Upper lobe of right lung (tissue), 1 donor: ENCODE results near the gene PTHLH. TPM values are rescaled to one million over a fixed set of nuclear protein-coding genes. Genes with fewer than 3 reads are reported as not detected.

Source experiments
- ATAC-seq: fragments of 200-7000 bp; cut with Tn5 transposase; one replicate; pipeline ENCODE4 v1.9.1; 2020; ENCODE audit warnings: mild to moderate bottlenecking, moderate library complexity
- DNase-seq: peaks from one replicate; pipeline ENCODE4 v3.0.0-alpha.2; 2020
- H3K27ac ChIP-seq: fragments of 200-600 bp; one replicate; pipeline ENCODE4 v1.8.0; 2022
- H3K27me3 ChIP-seq: fragments of 200-600 bp; one replicate; pipeline ENCODE4 v1.8.0; 2022; ENCODE audit warnings: mild to moderate bottlenecking
- H3K36me3 ChIP-seq: fragments of 200-600 bp; one replicate; pipeline ENCODE4 v1.8.0; 2022
- H3K4me1 ChIP-seq: fragments of 200-600 bp; one replicate; pipeline ENCODE4 v1.8.0; 2022
- H3K4me3 ChIP-seq: fragments of 200-600 bp; one replicate; pipeline ENCODE4 v1.8.0; 2022; ENCODE audit warnings: mild to moderate bottlenecking
- H3K9me3 ChIP-seq: fragments of 200-600 bp; one replicate; pipeline ENCODE4 v1.8.0; 2022
- intact Hi-C: fragments of 100-400 bp; cut with DNase I; formaldehyde crosslinking; loops from one replicate; pipeline ENCODE4 v1.11.0; 2022
- total RNA-seq: library from RNA; stranded (reverse); fragmentation: NEBNext Ultra II Directional; extraction: Animal tissue kit (Norgen Biotek cat#: 25700); gene quantifications from one replicate; pipeline ENCODE4 v1.2.1, GENCODE V29; 2021
- TF ChIP-seq, protein P1 (sequence below): fragments of 200-600 bp; IDR thresholded peaks from one replicate; pipeline ENCODE4 v1.8.0; 2022; ENCODE audit warnings: antibody characterized with exemption
- donor health status: DM: no; HTN: yes; CAD: no; lungs with severe emphysema.

The PTHLH gene
- total RNA-seq, 1 donor from 2014 or later: 1.9 TPM

DNA sequence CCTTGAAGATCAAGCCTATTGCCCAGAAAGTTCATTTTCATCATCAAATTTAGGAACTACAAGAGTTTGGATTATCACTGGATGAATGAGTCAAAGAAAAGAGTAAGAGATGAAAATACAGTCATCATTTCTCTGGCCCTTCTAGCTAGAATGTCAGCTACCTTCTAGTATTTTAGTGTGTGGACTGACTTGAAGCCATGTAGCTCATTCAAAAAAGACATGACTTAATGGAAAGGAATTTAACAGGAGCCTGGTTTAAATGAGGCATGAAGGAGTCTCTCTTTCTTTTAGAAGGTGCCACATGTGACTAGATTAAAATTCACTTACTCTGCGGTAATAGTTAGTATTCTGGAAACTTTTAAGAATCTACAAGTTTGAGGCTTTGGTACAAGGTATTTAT, 7.1 kb downstream of the PTHLH start:
- intact Hi-C loops: no loop called here
- DNase-seq (no peak), ATAC-seq (no peak)
- TF ChIP-seq, protein P1, sequence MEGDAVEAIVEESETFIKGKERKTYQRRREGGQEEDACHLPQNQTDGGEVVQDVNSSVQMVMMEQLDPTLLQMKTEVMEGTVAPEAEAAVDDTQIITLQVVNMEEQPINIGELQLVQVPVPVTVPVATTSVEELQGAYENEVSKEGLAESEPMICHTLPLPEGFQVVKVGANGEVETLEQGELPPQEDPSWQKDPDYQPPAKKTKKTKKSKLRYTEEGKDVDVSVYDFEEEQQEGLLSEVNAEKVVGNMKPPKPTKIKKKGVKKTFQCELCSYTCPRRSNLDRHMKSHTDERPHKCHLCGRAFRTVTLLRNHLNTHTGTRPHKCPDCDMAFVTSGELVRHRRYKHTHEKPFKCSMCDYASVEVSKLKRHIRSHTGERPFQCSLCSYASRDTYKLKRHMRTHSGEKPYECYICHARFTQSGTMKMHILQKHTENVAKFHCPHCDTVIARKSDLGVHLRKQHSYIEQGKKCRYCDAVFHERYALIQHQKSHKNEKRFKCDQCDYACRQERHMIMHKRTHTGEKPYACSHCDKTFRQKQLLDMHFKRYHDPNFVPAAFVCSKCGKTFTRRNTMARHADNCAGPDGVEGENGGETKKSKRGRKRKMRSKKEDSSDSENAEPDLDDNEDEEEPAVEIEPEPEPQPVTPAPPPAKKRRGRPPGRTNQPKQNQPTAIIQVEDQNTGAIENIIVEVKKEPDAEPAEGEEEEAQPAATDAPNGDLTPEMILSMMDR: no peak
- peaks cover 16% of the 10 kb centered on the region for H3K4me1 ChIP-seq
- H3K27ac ChIP-seq: no peak overlapping the region
- H3K36me3 ChIP-seq: no peaks in the 10 kb centered on the region
- H3K27me3 ChIP-seq: peaks cover 33% of the 10 kb centered on the region
- no peaks in the 10 kb centered on the region for H3K9me3 ChIP-seq
- no peak overlapping the region for H3K4me3 ChIP-seq

DNA sequence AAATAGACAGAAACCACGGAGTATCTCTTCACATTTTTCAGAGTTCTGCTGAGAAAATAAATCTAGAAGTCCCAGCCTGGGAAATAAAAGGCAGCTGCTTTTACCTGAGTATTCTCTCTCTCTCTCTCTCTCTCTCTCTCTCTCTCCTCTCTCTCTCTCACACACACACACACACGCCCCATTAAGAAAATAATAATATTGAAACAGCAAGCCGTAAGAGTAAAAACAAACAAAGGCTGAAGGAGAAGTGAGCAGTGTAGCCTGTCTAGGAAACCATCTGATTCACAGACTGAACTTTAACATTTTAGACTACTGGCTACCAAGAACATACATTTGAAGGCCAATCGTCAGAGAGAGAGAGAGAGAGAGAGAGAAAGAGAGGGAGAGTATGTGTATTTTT, 8.4 kb downstream of the PTHLH start:
- H3K4me3 ChIP-seq: no peak overlapping the region
- H3K36me3 ChIP-seq: no peaks in the 10 kb centered on the region
- peaks cover 36% of the 10 kb centered on the region for H3K27me3 ChIP-seq
- no peaks in the 10 kb centered on the region for H3K9me3 ChIP-seq
- intact Hi-C loops: no loop called here
- ATAC-seq: peak; percentile 33
- H3K4me1 ChIP-seq: peaks cover 7% of the 10 kb centered on the region
- no peak overlapping the region for H3K27ac ChIP-seq
- no peak for DNase-seq
- TF ChIP-seq, protein P1: no peak

DNA sequence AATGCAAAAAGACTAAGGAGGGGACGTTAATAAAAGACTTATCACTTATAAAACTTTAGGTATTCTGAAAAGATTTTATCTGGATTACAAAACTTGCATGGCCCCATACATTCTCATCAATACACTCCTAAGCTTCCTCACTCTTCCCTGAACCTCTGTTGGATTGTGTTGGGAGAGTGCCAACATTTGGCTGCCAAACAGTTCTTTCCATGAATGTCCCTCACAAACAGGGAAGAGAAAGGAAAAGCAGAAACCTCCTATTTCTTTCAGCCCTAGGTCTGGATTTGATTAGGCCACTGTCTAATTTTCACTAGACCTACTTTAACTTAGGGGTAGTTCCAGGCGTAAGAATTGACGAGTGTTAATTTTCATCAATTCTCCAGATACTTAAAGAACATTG, 11.7 kb downstream of the PTHLH start:
- no peak for DNase-seq
- intact Hi-C loops: no loop called here
- Histone ChIP-seq H3K4me1 (no peaks in the 10 kb centered on the region), H3K9me3 (no peaks in the 10 kb centered on the region), H3K4me3 (no peak overlapping the region), H3K27me3 (peaks cover 18% of the 10 kb centered on the region), H3K36me3 (no peaks in the 10 kb centered on the region), H3K27ac (no peak overlapping the region)
- no peak for ATAC-seq
- TF ChIP-seq, protein P1: no peak

DNA sequence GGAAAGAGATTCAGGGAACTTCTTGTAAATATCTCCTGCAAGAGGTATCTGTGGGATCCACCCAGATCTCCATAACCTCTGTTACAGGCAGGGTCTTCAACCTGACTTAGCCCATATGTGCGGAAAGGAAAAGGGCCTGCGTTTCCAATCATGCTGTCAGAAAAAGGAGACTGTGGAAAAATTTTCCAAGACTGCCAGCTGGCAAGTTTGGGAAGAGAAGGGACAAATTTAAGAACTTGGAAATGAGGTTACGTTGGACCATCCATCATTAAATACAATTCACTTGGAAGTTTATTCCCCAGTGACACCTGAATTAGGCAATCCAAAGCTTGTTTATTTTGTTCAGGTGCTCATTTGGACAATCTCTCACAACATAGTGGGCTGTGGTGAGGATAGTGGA, 13.9 kb downstream of the PTHLH start:
- intact Hi-C loops: no loop called here
- no peak for ATAC-seq
- H3K9me3 ChIP-seq: no peaks in the 10 kb centered on the region

DNA sequence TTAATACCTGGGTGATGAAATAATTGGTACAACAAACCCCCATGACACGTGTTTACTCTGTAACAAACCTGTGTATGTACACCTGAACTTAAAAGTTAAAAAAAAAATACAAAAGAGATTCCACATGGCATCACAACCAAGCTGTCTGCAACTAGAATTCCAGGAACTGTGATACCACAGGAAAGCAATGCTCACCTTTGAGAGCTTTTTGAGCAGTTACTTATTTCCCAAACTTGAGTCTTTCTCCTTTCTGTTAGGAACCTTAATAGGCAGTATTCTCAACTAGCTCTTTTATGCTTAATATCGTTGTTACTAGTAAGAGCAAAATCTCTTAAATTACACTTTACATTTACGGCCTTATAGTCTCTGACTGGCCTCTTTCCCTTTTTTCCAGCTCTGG, 15.2 kb downstream of the PTHLH start:
- no peaks in the 10 kb centered on the region for H3K4me1 ChIP-seq
- intact Hi-C loops: no loop called here
- no peak for ATAC-seq

More for the DNA sequence above, 13.9 kb downstream of the PTHLH start:
- H3K27me3 ChIP-seq: peaks cover 7% of the 10 kb centered on the region
- H3K4me1 ChIP-seq: no peaks in the 10 kb centered on the region
- H3K4me3 ChIP-seq: no peak overlapping the region
- no peak for DNase-seq
- no peak overlapping the region for H3K27ac ChIP-seq
- H3K36me3 ChIP-seq: no peaks in the 10 kb centered on the region
- TF ChIP-seq, protein P1: no peak

DNA sequence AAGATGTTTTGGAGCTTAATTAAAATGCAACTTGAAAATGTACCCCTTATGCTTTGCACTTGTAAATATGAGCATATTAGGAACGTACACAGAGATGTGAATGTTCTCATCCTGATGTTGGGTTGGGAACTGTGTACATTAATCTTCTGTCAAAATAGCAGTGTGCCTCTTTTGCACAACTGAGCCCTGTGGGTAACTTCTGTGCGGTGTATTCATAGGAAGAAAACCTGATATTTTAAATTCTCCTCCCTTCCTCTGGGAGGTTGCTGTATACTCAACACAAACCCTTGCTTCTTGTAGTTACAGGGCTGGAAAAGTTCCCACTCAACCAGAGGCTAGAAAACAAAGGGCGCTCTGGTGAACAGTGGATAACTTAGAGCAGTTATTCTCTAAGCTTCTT, 18.7 kb downstream of the PTHLH start:
- intact Hi-C loops: no loop called here
- H3K27me3 ChIP-seq: no peaks in the 10 kb centered on the region
- DNase-seq (no peak), ATAC-seq (no peak)
- no peaks in the 10 kb centered on the region for H3K9me3 ChIP-seq
- no peaks in the 10 kb centered on the region for H3K36me3 ChIP-seq
- TF ChIP-seq, protein P1: no peak
- no peak overlapping the region for H3K27ac ChIP-seq
- no peak overlapping the region for H3K4me3 ChIP-seq
- no peaks in the 10 kb centered on the region for H3K4me1 ChIP-seq

More for the DNA sequence above, 15.2 kb downstream of the PTHLH start:
- Histone ChIP-seq H3K27ac (no peak overlapping the region), H3K9me3 (no peaks in the 10 kb centered on the region), H3K4me3 (no peak overlapping the region), H3K27me3 (peaks cover 7% of the 10 kb centered on the region), H3K36me3 (no peaks in the 10 kb centered on the region)
- TF ChIP-seq, protein P1: no peak
- no peak for DNase-seq
